ENCODE measurements around the gene ROR1. TPM values are rescaled to one million over a fixed set of nuclear protein-coding genes. Genes with fewer than 3 reads are reported as not detected.

ROR1 gene
- polyA plus RNA-seq, 1 of the 3 experiments (the other 2 are of a cell fraction) = 4.0 TPM

DNA sequence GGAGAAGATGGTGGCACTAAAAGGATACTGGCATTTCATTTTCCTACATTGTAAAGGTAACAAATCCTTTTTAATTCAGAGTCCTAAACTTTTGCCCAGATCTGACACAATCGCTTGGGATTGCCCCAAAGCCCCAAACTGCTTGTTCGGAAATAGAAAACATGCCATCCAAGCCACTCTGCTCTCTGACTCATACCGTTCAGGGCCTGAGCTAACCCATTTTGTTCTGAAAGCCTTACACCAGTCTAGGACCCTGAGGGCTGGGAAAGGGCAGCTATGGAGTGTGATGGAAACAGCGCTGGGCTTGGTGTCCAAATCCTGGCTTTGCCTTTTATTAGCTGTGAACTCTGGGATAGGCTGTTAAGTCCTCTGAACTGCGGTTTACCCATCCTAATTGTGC is 270.2 kb downstream of the ROR1 start:
- CTCF ChIA-PET = interaction anchor here (0.8 kb wide), 1 partner anchor 13 kb away, joined by 3 read pairs; no protein-coding TSS in a partner anchor
- DNase-seq = no peak
- 61% methylated on average over 5 of the region's 5 CpGs for WGBS (ENCODE audit: low lambda C conversion rate)

More for the DNA sequence above, 270.2 kb downstream of the ROR1 start:
- Histone ChIP-seq H3K27me3 (ENCODE audit: insufficient read depth) (no peaks in the 10 kb centered on the region), H3F3A (replicated peaks; ENCODE audit: insufficient read depth) (peaks cover 27% of the 10 kb centered on the region), H3K9me3 (no peaks in the 10 kb centered on the region), H4K20me1 (ENCODE audit: insufficient read depth) (no peaks in the 10 kb centered on the region), H3K9me2 (no peaks in the 10 kb centered on the region), H3K36me3 (replicated peaks in 1 of 2; ENCODE audit: control insufficient read depth in 1 of 2, insufficient read depth in 2 of 2, low read length in 1 of 2) (peaks cover 0 to 2% of the 10 kb centered on the region in 2 experiments), H3K9ac (no peak overlapping the region), H3K79me2 (ENCODE audit: insufficient read depth) (no peaks in the 10 kb centered on the region), H2AFZ (ENCODE audit: low read depth) (no peak overlapping the region), H3K4me2 (peak overlapping the region; percentile 45; the same call in 1 of the 2 replicates), H3K27ac (ENCODE audit: low read depth in 2 of 2, low read length in 1 of 2) (peak overlapping the region; percentile 40 to 52; a peak in 3 of 4 replicates), H3K4me3 (ENCODE audit: low read depth in 2 of 2, low read length in 1 of 2) (no peak overlapping the region), H3K4me1 (ENCODE audit: control insufficient read depth in 1 of 2, insufficient read depth in 2 of 2, low read depth in 1 of 2, low read length in 1 of 2) (peaks cover 38 to 45% of the 10 kb centered on the region in 2 experiments)
- no peak for TF ChIP-seq GABPA (IDR thresholded peaks at IDR 0.05; ENCODE audit: low read depth)
- TF ChIP-seq, protein P1, sequence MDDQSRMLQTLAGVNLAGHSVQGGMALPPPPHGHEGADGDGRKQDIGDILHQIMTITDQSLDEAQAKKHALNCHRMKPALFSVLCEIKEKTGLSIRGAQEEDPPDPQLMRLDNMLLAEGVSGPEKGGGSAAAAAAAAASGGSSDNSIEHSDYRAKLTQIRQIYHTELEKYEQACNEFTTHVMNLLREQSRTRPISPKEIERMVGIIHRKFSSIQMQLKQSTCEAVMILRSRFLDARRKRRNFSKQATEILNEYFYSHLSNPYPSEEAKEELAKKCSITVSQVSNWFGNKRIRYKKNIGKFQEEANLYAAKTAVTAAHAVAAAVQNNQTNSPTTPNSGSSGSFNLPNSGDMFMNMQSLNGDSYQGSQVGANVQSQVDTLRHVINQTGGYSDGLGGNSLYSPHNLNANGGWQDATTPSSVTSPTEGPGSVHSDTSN (IDR thresholded peaks at IDR 0.05) = peak; percentile 59
- TF ChIP-seq NFIC (IDR thresholded peaks at IDR 0.05; ENCODE audit: borderline replicate concordance) = peak; percentile 71
- peak; percentile 76 for TF ChIP-seq TCF12 (IDR thresholded peaks at IDR 0.05)
- TF ChIP-seq RFX5 (IDR thresholded peaks at IDR 0.05; ENCODE audit: low read length) = no peak
- peak; percentile 71; the same call in 1 of the 2 replicates for TF ChIP-seq TEAD4 (IDR thresholded peaks at IDR 0.05; ENCODE audit: borderline replicate concordance, insufficient read depth)
- TF ChIP-seq, protein P2, sequence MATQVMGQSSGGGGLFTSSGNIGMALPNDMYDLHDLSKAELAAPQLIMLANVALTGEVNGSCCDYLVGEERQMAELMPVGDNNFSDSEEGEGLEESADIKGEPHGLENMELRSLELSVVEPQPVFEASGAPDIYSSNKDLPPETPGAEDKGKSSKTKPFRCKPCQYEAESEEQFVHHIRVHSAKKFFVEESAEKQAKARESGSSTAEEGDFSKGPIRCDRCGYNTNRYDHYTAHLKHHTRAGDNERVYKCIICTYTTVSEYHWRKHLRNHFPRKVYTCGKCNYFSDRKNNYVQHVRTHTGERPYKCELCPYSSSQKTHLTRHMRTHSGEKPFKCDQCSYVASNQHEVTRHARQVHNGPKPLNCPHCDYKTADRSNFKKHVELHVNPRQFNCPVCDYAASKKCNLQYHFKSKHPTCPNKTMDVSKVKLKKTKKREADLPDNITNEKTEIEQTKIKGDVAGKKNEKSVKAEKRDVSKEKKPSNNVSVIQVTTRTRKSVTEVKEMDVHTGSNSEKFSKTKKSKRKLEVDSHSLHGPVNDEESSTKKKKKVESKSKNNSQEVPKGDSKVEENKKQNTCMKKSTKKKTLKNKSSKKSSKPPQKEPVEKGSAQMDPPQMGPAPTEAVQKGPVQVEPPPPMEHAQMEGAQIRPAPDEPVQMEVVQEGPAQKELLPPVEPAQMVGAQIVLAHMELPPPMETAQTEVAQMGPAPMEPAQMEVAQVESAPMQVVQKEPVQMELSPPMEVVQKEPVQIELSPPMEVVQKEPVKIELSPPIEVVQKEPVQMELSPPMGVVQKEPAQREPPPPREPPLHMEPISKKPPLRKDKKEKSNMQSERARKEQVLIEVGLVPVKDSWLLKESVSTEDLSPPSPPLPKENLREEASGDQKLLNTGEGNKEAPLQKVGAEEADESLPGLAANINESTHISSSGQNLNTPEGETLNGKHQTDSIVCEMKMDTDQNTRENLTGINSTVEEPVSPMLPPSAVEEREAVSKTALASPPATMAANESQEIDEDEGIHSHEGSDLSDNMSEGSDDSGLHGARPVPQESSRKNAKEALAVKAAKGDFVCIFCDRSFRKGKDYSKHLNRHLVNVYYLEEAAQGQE (IDR thresholded peaks at IDR 0.05; ENCODE audit: low read depth, low read length) = no peak
- TF ChIP-seq FOSL2 (IDR thresholded peaks at IDR 0.05; ENCODE audit: borderline replicate concordance, low read depth) = peak; percentile 86
- TF ChIP-seq EP300 (IDR thresholded peaks at IDR 0.05; ENCODE audit: borderline replicate concordance in 1 of 2, low read depth in 1 of 2, low read length in 1 of 2) = peak in 1 of 2 experiments; percentile 63; a peak in 1 of 4 replicates
- TF ChIP-seq MEF2A (IDR thresholded peaks at IDR 0.05; ENCODE audit: borderline replicate concordance, low read depth) = peak; percentile 49; the same call in 1 of the 2 replicates
- no peak for TF ChIP-seq YY1 (IDR thresholded peaks at IDR 0.05; ENCODE audit: low read depth)
- no peak for TF ChIP-seq ELF1 (IDR thresholded peaks at IDR 0.05)
- TF ChIP-seq RXRA (IDR thresholded peaks at IDR 0.05; ENCODE audit: borderline replicate concordance, low read depth) = peak; percentile 49; the same call in 1 of the 2 replicates
- TF ChIP-seq, protein P3, sequence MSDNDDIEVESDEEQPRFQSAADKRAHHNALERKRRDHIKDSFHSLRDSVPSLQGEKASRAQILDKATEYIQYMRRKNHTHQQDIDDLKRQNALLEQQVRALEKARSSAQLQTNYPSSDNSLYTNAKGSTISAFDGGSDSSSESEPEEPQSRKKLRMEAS (IDR thresholded peaks at IDR 0.05; ENCODE audit: low read depth) = 0 out of 2 replicates have a peak, but pooled peaks have one; percentile 14
- peak; percentile 75 for TF ChIP-seq JUND (IDR thresholded peaks at IDR 0.05)
- TF ChIP-seq, protein P4, sequence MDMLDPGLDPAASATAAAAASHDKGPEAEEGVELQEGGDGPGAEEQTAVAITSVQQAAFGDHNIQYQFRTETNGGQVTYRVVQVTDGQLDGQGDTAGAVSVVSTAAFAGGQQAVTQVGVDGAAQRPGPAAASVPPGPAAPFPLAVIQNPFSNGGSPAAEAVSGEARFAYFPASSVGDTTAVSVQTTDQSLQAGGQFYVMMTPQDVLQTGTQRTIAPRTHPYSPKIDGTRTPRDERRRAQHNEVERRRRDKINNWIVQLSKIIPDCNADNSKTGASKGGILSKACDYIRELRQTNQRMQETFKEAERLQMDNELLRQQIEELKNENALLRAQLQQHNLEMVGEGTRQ (IDR thresholded peaks at IDR 0.05; ENCODE audit: borderline replicate concordance, low read depth, low read length) = no peak
- TF ChIP-seq CHD2 (IDR thresholded peaks at IDR 0.05; ENCODE audit: low read length, partially characterized antibody) = no peak
- POLR2A ChIA-PET = no interaction called here
